HepG2 (cell line): Measurements from ENCODE around the gene PCNX1.

Source experiments
- KLF16 ChIP-seq, 2 experiments: sonication (generic) in 1 of 2; formaldehyde crosslinking in 1 of 2; IDR thresholded peaks; 2 replicates each; pipeline versions ENCODE4 v1.6.1 to v1.8.0; 2016 to 2023; ENCODE audit warnings: missing genetic modification reagents in 2 of 2, missing compliant biosample characterization in 1 of 2
- ZNF232 ChIP-seq: sonication (generic); formaldehyde crosslinking; IDR thresholded peaks from 2 replicates; pipeline ENCODE4 v1.4.0; 2020; ENCODE audit warnings: missing genetic modification reagents, borderline replicate concordance
- ZNF33B ChIP-seq: sonication (generic); formaldehyde crosslinking; IDR thresholded peaks from 2 replicates; pipeline ENCODE4 v1.5.1; 2020; ENCODE audit warnings: mild to moderate bottlenecking, missing genetic modification reagents
- TF ChIP-seq, protein P1 (sequence below), 2 experiments: sonication (generic) in 1 of 2; formaldehyde crosslinking in 1 of 2; IDR thresholded peaks; 2 replicates each; pipeline versions ENCODE4 v1.4.0 to v1.6.1; 2018 to 2020; ENCODE audit warnings: missing genetic modification reagents in 2 of 2, borderline replicate concordance in 1 of 2, low read depth in 1 of 2, mild to moderate bottlenecking in 1 of 2, missing biosample characterization in 1 of 2
- TF ChIP-seq, protein P2 (sequence below): sonication (generic); formaldehyde crosslinking; IDR thresholded peaks from 2 replicates; pipeline ENCODE4 v1.5.0; 2020; ENCODE audit warnings: mild to moderate bottlenecking, missing genetic modification reagents, moderate library complexity

DNA sequence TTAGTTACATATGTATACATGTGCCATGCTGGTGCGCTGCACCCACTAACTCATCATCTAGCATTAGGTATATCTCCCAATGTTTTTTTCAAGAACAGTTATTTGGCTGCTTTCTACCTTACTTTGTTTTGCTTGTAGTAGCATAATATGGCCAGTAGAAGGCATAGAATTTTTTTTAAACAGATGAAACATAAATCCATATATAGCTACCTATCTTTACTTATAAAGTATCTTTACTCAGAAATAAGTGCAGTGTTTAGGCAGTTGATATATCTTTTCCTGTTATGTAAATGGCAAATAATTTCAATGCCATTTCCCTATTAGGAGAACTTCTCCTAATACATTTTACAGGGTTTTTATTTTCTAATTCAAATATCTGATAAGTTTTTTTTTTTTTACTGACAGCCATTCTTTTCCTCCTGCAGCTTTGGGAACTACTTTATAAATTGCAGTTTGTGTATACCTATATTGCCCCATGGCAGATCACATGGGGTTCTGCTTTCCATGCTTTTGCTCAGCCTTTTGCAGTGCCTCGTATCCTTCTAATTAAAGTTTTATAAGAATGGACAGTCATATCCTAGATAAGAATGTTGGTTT is 143.1 kb downstream of the PCNX1 start:
- no peak for TF ChIP-seq KLF16 (CRISPR knock-in tag; IDR thresholded peaks at IDR 0.05)
- TF ChIP-seq ZNF33B (CRISPR knock-in tag): no peak
- no peak for TF ChIP-seq ZNF232 (CRISPR knock-in tag)
- TF ChIP-seq, protein P1, sequence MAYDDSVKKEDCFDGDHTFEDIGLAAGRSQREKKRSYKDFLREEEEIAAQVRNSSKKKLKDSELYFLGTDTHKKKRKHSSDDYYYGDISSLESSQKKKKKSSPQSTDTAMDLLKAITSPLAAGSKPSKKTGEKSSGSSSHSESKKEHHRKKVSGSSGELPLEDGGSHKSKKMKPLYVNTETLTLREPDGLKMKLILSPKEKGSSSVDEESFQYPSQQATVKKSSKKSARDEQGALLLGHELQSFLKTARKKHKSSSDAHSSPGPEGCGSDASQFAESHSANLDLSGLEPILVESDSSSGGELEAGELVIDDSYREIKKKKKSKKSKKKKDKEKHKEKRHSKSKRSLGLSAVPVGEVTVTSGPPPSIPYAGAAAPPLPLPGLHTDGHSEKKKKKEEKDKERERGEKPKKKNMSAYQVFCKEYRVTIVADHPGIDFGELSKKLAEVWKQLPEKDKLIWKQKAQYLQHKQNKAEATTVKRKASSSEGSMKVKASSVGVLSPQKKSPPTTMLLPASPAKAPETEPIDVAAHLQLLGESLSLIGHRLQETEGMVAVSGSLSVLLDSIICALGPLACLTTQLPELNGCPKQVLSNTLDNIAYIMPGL (CRISPR knock-in tag; IDR thresholded peaks at IDR 0.05; ENCODE audit: borderline replicate concordance in 1 of 2, low read depth in 1 of 2): no peak
- TF ChIP-seq, protein P2, sequence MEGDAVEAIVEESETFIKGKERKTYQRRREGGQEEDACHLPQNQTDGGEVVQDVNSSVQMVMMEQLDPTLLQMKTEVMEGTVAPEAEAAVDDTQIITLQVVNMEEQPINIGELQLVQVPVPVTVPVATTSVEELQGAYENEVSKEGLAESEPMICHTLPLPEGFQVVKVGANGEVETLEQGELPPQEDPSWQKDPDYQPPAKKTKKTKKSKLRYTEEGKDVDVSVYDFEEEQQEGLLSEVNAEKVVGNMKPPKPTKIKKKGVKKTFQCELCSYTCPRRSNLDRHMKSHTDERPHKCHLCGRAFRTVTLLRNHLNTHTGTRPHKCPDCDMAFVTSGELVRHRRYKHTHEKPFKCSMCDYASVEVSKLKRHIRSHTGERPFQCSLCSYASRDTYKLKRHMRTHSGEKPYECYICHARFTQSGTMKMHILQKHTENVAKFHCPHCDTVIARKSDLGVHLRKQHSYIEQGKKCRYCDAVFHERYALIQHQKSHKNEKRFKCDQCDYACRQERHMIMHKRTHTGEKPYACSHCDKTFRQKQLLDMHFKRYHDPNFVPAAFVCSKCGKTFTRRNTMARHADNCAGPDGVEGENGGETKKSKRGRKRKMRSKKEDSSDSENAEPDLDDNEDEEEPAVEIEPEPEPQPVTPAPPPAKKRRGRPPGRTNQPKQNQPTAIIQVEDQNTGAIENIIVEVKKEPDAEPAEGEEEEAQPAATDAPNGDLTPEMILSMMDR (CRISPR knock-in tag): no peak
